HS-27A (cell line): ENCODE results near the gene TRAFD1.
A peak's percentile ranks its signal among the peaks of the same experiment; 100 is the strongest.
"Not testable (repeated sequence)": the region's sequence is repeated elsewhere in the genome, so short reads cannot be mapped to it uniquely, and the experiment has no call there.

ENCODE experiments used
- DNase-seq: peaks from one replicate; pipeline ENCODE4 v3.0.0-alpha.2; 2012; ENCODE audit warnings: low read depth, missing footprints

Gene TRAFD1, protein sequence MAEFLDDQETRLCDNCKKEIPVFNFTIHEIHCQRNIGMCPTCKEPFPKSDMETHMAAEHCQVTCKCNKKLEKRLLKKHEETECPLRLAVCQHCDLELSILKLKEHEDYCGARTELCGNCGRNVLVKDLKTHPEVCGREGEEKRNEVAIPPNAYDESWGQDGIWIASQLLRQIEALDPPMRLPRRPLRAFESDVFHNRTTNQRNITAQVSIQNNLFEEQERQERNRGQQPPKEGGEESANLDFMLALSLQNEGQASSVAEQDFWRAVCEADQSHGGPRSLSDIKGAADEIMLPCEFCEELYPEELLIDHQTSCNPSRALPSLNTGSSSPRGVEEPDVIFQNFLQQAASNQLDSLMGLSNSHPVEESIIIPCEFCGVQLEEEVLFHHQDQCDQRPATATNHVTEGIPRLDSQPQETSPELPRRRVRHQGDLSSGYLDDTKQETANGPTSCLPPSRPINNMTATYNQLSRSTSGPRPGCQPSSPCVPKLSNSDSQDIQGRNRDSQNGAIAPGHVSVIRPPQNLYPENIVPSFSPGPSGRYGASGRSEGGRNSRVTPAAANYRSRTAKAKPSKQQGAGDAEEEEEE

DNA sequence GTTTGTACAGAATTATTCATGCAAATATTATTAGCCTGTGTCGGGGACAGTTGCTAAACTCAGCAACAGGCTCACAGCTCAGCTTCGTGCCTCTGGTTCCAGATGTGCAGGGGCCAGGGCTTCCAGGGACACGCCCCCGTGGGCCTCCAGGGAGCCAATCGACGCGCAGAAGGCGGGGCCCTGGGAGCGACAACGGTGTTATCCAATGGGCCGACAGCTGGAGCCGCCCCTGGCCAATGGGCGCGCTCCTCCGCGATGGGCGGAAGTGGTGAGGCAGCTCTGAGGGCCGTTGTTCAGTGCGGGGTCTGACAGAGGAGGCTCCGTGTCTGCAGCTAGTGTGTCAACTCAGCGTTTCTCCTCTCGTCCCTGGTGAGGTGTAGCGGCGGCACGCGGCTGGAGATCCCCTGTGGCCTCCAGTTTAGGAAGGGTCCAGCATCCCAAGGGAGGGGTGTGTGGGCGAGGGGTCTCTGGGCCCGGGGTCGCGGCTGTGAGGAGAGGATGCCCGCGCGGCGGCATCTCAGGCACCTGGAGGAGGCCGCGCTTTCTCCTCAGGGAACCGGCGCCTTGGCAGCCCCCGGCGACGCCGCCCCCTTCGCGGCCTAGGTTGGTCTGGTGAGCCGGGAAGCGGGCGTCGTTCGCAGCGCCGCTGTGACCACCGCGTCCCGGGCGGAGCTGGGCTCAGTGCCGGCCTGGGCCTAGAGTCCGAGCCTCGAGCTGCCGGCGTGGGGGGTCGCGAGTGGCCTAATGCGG, at the start of gene TRAFD1:
Gene TRAFD1, plus strand, starts transcription at position 311 of the 750 bp plus-strand sequence. CDS start 4,963 bp downstream, outside the sequence.
- DNase-seq = peak; percentile 88

DNA sequence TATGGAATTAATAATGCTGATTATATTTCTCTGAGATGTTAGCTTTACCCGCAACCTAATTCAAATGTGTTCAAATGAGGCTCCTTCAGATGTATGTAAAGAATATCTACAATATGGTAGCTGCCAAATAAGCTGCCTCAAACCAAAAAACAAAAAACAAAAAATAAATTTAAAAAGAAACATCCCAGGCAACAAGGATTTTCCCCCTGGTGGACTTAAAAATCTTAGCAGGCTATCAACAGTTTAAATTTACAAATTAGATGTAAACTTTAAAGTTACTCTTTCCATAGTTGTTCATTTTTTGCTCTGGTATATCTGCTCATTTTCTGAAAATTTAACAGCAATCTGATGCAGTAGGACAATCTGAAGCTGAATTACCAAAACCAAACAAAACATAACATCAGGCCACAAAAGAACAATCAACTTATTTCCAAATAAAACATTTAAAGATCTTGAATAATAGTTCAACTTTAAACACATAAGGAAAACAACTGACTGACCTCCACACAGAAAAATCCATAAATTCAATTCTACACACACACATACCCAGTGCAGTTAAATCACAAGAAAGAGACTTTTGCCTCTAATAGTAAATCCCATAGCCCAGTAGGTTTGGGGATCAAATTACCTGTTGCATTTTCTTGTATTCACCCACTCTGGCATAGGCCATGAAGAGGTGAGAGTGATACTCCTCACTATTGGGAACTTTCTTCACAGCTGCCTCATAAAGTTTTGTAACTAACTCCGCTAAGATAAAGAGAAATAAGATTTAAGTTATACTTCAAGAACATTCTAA, 38.1 kb upstream of the TRAFD1 start:
- no peak for DNase-seq

DNA sequence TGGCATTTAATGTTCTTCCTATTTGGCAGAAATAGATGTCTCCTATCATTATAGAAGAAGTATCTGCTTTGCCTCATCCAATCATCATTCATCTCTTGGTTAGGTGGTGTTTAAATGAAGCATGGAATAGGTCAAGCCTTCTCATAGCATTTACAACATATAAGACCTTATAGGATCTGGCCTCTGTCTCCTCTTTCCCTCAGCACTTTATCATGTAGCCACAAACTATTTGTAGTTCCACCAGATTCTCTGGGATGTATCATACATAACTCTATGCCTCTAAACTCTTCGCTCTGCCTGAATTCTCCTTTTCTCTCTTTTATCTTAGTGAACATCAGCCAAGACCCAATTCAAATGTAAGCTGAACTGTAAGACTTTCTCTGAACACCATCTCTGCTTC, 37.5 kb upstream of the TRAFD1 start:
- DNase-seq = no peak

DNA sequence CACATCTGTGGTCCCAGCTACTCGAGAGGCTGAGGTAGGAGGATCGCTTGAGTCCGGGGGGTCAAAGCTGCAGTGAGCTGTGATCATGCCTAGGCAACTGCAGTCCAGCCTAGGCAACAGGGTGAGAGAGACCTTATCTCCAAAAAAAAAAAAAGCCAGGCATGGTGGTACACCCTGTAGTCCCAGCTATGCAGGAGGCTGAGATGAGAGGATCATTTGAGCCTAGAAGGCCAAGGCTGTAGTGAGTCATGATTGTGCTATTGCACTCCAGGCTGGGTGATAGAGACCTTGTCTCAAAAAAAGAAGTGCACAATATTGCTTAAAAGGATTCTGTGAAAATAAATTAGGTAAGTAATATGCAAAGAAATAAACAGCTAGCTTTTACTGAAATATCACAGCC, 33.8 kb upstream of the TRAFD1 start:
- DNase-seq = no peak

DNA sequence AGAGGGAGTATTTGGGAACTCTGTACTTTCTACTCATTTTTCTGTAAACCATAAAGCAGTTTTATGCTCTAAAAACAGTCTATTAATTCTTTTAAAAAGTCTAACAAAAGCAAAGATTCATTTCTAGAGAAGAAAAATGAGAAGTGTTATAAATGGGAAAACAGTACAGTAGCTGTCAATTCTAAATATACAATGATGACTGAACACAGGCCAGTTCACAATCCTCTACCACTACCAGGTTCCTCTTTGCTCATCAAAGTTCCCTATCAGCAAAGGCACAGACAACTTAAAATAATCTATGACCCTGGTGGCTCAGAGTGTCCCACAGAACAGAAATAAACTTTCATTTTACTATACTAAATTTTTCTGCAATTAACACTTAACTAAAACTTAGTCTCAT, 29.3 kb upstream of the TRAFD1 start:
- no peak for DNase-seq

DNA sequence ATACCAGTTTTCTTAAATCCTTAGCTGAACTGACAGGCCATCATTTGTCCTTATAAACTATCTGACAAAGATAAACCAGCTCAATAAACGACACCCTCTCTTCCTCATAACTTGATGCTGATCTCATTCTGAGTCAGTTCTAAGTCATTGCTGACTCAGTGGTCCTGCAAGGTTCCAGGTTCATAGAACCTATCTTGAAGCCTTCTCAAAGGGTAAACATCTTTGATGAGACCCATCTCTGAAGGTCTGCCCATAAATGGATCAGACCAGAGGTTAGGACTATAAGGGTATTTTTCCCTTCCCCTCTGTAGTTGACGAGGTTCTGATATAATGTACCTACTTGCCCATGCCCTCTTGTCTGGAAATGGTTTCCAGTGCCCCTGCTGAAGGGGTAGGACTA, 28.7 kb upstream of the TRAFD1 start:
- peak; percentile 53 for DNase-seq

DNA sequence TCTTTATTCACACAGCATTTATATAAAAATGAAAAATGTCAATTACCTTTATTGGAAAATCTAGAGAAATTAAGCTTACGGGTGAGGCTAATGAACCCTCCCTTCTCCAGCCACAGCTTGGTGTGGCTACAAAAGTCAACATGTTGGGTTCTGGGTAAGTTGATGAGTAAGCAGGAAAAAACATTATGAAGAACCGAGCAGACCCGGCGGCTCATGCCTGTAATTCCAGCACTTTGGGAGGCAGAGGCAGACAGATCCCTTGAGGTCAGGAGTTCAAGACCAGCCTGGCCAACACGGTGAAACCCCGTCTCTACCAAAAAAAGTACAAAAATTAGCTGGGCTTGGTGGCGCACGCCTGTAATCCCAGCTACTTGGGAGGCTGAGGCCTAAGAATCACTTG, 27.7 kb upstream of the TRAFD1 start:
- DNase-seq = no peak

DNA sequence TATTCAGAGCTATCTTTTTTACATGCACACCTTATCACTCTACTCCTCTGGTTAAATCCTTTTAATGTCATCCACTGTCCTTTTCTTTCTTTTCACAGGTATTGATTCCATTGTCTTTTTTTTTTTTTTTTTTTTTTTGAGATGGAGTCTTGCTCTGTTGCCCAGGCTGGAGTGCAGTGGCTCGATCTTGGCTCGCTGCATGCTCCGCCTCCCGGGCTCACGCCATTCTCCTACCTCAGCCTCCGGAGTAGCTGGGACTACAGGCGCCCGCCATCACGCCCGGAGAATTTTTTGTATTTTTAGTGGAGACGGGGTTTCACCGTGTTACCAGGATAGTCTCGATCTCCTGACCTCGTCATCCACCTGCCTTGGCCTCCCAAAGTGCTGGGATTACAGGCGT, 24.9 kb upstream of the TRAFD1 start:
- DNase-seq = not testable (repeated sequence)

DNA sequence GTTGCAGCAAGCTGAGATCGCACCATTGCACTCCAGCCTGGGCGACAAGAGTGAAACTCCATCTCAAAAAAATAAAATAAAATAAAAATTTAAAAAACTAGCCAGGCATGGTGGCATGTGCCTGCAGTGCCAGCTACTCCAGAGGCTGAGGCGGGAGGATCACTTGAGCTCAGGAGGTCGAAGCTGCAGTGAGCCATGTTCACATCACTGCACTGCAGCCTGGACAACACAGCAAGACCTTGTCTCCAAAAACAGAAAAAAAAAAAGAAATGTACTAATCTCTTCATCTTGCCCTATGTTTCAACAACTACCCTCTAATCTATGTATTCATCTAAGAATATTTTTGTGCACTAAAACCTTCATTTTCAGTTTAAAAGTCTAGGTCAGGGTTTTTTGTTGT, 23.2 kb upstream of the TRAFD1 start:
- DNase-seq = no peak

DNA sequence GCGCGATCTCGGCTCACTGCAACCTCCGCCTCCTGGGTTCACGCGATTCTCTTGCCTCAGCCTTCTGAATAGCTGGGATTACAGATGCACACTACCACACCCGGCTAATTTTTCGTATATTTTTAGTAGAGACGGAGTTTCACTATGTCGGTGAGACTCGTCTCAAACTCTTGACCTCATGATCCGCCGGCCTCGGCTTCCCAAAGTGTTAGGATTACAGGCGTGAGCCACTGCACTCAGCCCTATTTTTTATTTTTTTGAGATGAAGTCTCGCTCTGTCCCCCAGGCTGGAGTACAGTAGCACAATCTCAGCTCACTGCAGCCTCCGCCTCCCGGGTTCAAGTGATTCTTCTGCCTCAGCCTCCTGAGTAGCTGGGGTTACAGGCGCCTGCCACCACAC, 22.6 kb upstream of the TRAFD1 start:
- DNase-seq = not testable (repeated sequence)

DNA sequence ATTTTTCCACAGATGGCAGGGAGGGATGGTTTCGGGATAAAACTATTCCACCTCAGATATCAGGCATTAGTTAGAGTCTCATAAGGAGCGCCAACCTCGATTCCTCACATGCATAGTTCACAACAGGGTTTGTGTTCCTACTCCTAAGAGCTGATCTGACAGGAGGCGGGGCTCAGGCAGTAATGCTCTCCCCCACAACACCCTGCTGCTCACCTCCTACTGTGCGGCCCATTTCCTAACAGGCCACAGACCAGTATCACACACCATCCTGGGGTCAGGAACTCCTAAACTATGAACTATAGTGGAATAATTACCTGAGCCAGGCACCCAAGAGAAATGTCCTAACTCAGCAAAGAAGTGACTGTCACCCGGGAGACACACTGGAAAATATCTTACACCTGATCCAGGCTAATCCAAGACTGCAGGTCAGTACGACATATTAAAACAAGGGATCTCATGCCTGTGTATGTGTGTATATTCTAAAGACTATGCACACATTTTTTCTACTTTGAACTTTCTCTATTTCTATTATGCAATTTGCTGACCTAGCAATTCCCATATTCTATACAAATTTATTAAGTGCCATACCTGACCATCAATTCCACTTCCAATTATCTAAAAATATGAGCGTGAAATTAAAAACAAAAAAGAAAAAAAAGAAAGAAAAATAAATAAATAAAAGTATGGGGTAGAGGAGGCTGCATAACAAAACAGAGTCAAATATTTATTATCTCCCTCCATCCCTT, 21.4 kb upstream of the TRAFD1 start:
- DNase-seq = no peak

DNA sequence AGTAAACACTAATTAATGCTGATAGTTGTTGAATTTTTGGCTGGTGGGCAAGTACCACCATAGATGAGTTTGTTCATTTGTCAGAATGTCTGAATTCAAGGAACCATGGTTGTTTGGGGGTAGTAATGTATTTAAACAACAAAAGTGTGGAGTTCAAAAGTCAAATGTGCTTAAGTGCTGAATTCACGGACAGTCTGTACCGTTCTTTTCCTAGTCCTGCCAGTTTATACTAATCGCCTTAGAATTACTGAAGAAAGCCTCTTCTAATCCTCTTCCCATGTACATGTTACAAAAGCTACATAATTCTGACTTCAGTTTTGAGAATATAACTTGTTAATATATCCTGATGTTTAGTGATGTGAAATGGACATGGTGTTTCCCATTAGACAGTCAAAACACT, 19.5 kb upstream of the TRAFD1 start:
- no peak for DNase-seq

DNA sequence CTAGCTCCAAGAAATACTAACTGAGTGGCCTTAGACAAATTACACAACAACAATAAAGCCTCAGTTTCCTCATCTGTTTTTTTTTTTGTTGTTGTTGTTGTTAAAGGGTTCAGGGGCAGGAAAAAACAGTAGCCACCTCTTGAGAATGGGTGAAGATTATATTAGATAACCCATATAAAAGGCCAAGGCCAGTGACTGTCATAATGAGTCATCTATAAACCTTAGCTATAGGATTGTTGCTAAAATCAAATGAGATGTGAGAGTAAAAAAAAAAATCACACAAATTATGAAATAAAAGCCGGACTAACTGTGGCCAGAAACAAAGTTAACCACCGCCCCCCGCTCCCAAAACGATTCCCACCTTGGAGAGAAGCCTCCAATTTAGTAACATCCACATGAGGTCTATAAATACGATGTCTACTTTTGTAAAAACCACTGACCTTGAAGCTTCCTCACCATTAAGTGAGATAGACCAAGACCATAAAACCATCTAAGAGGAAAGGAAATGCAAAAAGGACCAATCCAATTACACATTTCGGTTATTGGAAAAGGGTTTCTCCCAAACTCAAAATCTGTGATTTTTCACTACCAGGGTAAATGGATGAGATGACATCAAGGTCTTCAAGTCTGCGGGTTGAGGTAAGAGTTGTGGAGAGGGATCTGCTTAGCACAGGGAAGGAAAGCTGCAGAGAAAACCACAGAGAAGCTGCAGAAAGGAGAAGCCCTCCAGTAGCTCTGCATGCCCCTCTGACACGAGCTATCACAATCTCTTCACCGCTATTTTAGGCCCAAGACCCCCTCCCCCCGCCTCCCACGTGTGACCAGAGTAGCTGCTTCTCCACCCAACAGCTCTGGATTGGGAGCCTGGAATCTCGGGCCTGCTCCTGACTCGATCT, 17.8 kb upstream of the TRAFD1 start:
- no peak for DNase-seq

DNA sequence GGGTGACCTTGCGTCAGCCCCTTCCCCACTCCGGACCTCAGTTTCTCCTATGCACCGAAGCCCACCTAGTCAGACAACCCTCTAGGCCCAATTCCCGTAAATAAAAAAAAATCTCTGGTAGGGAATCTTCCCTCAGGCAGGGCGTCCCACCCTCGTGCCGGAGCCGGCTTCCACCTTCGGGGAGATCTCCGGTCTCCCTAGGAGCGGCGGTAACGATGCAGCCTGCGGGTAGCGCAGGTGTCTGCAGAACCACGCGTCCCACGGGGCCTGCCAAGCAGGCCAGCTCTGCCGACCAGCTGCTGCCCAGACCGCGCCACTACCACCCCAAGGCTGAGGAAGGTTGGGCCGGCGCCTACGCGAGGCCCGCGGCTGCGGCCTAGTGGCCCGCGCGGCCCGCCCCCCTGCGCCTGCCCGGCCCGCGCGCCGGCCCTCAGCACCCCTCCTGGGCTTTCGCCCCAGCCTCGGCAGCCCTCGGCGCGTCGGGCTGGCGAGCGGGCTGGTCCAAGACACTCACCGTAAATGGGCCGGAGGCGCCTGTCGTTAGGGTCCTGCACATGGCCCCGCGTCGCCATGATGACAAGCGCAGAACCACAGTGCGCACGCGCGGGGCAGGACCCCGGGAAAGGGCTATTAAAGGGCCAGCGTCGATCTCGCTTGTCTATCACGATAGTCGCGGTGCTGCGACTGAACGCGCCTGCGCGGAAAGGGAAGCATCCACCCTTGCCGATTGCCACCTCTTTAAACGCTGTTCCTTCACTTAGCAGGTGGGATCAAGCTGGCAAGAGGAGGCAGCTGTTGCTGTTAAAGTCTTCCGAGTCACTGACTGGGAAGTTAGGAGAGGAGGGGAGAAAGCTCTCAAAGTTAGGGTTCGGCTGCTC, 16.9 kb upstream of the TRAFD1 start, which contains the start of gene NAA25:
Gene NAA25, minus strand, starts transcription at position 582 of the 878 bp plus-strand sequence. Its CDS starts 10 bp downstream, at position 572.
- peak; percentile 87 for DNase-seq

DNA sequence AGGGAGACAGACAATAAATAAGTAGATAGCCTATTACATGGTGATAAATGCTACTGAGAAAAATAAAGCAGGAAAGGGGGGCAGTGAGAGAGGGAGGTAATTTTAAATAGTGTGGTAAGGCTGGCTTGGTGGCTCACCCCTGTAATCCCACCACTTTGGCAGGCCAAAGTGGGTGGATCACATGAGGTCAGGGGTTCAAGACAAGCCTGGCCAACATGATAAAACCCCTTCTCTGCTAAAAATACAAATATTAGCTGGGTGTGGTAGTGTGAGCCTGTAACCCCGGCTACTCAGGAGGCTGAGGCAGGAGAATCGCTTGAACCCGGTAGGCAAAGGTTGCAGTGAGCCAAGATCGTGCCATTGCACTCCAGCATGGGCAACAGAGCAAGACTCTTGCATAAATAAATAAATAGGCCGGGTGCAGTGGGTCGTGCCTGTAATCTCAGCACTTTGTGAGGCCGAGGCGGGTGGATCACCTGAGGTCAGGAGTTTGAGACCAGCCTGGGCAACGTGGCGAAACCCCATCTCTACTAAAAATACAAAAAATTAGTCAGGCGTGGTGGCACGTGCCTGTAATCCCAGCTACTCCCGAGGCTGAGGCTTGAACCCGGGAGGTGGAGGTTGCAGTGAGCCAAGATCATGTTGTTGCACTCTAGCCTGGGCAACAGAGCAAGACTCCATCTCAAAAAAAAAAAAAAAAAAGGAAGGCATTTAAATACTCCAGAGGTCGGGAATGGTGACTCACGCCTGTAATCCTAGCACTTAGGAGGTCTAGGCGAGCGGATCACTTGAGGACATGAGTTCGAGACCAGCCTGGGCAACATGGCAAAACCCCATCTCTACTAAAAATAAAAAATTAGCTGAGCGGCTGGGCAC, 14.3 kb upstream of the TRAFD1 start:
- not testable (repeated sequence) for DNase-seq

DNA sequence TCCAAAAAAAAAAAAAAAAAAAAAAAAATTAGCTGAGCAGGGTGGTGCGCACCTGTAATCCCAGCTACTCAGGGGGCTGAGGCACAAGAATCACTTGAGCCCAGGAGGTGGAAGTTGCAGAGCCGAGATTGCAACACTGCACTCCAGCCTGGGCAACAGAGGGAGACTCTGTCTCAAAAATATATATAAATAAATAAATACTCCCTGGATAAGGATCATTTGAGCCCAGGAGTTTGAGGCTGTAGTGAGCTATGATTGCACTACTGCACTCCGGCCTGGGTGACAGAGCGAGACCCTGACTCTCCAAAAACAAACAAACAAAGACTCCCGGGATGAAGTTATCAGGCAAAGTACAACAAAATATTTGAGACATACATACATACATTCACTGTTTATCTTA, 13.4 kb upstream of the TRAFD1 start:
- DNase-seq = no peak

DNA sequence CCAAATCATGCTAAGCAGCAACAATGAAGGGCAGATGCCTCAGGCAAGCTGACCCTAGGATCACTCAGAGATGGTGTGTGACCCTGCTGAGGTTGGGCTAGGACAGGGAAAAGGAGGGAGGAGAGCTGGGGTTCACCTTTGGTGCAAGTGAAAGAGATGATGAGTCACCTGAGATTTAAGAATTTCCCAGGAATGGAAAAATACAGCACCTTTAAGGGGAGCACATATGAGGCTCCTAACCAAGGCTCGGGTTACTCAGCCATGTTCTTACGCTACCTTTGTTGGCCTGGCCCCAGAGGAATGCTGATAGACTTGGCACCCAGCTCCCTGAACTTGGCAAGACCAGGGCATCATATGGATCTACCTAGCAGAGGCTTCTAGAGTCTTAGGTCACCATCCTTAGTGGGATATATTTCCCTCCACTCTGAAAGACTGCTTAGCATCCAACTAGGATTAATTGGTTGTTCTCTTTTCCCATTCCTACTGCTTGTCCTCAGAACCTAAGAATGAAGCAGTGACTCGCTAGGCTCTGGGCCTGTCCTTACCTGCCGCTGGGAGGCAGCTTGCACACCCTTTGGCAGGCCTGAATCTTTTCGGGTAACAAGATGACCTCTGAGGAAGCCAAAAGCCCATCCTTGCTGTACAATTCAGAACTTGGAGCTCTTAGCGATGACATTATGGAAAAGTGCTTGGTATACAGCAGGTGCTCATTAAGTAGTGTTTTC, 12.8 kb upstream of the TRAFD1 start:
- DNase-seq = no peak
